ENCODE results near the gene PAPLN.

PAPLN gene

DNA sequence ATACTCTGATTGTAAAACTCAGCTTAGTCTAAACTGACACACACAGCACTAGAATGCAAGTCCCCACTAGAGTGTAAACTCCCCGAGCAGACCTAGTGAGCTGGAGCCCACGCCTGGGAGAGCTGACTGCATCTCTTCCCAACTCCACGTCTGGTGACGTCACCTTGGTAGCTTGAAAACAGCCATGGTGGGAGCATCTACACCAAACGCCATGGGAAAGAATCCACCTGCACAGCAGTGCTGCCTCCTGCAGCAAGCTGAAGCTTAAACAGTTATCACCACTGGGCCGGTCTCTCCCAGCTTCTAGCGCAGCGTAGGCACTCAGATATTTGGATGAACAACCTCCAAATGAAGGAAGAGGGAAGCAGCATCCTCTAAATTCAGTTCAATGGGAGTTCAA, 4.3 kb upstream of the PAPLN start:
- no peak for DNase-seq (ENCODE audit: low spot score)

DNA sequence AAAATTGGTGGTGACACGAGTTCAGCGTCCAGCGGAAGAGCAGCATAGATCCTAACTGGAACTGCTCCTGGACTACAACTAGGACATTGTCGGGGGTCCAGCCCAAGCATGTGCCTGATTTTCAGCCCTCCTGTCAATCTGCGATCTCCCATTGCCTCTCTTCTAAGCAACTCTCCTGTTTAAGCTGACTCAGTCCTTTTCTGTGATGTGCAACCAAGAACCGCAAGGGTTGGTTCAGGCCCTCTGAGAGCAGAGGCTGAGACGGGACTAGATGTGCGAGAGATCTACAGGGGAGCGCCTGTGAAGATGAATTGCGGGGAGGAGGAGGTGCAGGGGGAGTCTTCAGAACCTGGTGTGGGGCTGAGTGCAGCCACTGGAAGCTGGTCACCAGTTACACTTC, 3.7 kb upstream of the PAPLN start:
- no peak for DNase-seq (ENCODE audit: low spot score)

DNA sequence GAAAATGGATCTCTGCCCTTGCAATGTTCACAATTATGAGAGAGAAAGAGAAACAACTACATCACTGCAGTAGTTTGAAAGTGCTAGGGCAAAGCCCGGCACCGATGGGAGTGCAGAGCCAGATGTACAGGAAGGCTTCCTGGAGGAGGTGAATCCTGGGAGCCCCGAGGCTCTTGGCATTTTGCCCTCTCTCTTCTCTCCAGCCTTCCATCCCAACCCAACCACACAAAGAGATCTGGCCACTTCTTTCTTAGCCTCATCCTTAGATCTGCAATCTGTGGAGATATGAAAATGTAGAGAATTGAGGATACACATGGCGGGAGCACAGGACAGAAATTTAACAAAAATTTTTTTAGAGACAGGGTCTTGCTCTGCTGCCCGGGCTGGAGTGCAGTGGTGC, 3.3 kb upstream of the PAPLN start:
- DNase-seq (ENCODE audit: low spot score) = no peak

DNA sequence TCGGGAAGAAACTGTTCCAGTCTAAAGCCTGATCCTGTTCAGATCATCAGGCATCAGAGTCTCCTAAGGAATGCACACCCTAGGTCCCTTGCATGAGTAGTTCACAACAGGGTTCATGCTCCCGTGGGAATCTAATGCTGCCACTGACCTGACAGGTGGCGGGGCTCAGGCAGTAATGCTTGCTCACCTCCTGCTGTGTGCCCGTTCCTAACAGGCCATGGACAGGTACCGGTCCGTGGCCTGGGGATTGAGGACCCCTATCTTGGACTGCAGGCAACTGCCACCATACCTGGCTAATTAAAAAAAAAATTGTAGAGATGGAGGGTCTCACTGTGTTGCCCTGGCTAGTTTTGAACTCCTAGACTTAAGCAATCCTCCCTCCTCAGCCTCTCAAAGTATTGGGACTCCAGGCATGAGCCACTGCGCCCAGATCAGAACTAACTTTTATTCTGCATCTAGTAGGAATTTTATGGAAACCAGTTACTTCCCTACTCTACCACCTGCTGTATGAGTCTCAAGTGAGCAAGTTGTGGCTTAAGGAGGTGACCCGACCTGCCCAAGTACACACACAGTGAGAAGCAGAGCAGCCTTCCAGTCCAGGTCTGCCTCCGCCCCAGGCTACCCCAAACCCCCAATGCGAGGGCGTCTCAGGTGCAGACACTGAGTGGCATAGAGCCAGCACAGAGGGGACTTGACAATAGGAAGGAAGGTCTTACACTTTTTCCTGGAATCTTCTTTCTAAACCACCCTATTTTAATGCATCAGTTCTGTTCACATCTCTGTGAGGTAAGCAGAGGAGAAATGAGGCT, 2.5 kb upstream of the PAPLN start:
- no peak for DNase-seq (ENCODE audit: low spot score)

DNA sequence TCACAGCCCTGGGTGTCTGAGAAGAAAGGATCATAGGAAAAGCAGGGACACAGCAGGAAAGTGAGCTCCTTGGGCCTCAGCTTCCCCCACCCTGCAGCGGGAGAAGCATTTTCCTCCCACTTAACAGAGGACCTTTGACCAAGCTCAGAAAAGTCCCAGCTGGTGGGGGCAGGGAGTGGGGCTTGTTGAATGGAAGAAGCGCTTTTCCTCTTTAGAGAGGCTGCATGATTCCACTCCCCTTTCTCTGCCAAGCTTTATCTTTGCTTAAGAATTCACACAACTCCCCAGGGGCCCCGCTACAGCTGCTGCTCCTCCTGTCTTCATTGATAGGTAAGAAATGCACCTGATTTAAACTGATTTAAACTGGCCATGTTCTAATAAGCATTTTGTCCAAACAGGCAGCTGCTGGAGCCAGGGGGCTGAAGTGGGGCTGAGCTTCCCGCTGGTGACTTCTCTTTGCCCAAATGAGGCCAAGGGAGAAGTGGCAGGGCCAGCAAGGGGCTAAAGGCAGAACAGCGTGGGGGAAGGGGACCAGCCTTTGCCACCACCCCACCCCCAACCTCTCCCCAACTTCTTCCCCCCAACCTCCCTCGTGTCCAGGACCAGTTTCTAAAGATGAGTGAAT, 1.7 kb upstream of the PAPLN start:
- no peak for DNase-seq (ENCODE audit: low spot score)

DNA sequence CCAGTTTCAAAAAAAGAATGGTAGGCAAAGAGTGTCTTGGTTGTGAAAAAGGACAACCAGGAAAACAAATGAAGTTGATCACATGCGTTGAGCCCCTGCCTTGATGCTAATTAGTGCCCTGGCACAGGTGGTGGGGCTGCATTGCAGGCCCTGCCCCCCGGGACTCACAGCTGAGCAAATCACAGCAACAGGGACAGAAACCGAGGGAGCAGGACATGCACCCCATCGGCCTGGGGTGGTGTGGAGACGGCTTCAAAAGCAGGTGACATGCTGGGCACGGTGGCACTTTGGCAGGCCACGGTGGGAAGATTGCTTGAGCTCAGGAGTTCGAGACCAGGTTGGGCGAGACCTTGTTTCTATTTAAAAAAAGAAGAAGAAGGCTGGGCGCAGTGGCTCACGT, 1.1 kb upstream of the PAPLN start:
- no peak for DNase-seq (ENCODE audit: low spot score)

DNA sequence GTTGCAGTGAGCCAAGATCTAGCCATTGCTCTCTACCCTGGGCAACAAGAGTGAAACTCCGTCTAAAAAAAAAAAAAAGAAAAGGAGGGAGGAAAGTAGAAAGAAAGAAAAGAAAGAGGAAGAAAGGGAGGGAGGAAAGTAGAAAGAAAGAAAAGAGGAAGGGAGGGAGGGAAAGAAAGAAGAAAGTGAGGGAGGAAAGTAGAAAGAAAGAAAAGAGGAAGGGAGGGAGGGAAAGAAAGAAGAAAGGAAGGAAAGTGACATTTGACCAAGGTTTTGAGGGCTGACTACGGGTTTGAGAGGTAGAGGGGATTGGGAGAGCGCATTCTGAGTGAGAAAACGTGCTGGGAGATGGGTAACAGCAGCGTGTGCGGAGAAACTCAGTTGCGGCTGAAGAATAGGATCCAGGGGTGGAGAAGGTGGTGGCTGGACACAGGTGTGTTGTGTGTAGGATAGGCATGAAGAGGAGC, 521 bp upstream of the PAPLN start:
- no peak for DNase-seq (ENCODE audit: low spot score)

DNA sequence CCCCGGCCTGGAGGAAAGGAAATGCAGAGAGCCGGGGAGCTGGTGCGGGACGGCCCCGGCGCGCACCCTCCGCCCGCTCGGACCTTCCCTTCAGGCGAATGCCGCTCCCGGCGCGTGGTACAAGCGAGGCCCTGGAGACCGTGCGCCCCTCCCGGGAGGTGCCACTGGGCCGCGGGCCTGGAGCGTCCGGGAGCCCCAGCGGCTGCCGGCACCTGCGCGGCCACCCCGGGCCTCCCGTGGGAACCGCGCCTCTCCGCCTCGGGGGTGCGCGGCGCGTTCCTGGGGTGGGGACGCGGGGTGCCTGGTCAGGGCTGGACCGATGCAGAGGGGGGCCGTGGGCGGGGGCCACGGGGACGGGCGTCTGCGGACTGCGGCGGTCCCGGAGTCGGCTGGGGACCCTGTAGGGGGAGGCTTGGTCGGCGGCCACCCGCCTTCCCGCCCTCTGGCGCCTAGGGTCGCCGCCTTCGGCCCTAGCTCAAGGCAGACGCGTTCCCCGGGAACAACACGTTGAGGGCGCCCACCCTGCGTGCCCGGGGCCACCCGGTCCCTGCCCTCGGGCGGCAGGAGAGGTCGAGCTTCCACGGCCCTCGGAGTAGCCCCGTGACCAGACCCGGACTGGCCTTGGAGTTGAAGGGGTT, 599 bp downstream of the PAPLN start:
- peak; percentile 52 for DNase-seq (ENCODE audit: low spot score)

DNA sequence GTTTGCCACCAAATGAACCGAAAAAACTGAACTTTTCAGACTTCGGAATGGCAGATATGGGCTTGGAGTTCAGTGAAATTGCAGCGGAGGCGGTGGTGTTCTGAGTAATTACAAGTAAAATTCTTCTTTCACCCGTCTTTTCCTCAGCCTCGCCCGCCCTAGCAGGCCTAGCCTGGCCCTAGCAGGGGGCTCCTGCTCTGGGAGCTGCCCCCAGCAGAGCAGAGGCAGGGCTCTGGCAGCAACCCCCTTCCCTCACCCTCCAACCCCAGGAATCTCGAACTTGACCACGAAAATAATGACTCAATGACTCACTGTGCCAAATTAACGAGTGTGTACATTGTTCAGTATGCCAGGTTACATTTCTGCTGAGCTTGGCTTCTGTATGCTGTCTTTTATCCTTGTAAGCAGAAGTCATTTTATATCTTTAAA, 1.1 kb downstream of the PAPLN start:
- DNase-seq (ENCODE audit: low spot score) = no peak

DNA sequence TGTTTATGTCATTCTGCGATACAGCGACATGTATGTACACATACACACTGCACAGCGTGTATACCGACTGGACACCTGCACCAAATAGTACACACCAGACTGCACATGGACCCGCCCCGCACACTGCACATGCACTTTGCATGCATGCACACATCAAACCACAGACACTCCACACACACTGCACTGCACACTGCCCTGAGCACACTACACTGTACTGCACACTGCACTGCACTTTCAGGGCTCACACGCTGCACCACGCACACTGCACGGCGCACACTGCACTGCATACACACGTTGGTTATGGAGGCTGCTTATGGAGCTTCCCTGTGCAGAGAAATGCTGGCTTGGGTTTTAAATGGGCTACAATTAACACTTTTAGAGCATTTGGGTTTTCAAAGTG, 1.6 kb downstream of the PAPLN start:
- no peak for DNase-seq (ENCODE audit: low spot score)

DNA sequence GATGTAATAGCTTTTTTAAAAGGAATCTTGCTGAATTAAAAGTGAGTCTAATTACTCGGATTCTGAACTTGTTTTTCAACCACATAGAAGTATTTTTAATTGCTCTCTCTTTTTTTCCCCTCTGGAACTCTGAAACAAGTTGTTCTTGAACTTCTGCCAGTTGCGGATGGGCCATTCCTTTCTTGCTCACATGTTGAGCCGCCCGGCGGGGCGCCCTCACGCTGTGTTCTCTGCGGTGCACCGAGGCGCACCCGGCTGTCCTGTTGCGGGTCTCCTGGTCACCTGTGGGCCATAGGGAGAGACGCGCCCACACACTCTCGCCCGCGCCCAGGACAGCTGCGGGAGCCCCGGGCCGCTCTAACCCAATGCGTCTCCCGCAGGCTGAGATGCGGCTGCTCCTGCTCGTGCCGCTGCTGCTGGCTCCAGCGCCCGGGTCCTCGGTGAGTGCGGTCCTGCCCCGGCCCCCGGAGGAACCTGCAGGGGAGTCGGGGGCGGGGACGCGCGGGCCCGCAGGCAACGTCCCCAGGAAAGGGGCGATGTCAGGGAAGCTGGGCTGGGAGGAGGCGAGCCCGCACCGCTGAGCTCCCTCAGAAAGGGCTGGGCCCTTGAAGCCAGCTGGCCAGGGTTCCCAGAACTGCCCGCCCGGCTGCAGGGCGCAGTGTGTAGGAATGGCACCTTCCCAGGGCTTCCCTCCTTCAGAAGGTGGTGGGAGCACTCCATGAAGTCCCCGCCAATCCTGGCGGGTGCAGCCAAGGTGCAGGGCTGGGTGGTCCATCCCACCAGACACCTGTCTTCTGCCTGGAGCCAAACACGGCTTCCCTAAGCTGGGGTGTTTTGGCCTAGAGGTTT, 2.3 kb downstream of the PAPLN start:
- DNase-seq (ENCODE audit: low spot score) = no peak

DNA sequence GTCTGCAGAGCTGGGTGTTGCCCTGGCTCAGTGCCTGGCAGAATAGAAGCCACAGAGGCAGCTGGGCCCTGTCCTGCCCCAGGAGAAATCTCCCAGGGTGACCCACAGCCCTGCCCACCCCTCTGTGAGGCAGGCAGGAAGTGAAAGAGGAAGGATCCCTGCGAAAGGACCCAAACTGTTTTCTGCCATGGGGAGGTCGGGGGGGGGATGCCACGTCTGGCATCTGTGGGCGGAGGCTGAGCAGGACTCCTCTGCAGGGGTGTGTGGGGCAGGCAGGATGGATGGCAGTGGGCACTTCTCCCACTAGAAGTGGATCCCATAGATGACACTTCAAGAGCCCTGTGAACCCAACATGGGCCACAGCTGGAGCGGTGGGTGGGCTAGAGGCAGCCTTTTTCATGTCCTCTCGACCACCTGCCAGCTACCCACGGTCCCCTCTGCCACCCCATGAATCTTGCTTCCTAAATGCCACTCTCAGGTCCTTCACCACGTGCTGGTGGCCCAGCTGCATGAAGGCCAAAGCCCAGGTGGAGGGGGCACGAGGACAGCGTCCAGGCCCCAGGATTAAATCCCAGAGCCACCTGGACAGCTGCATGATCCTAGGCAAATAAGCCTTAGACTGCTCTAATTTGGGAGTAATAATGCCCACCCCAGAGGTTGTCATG, 3.6 kb downstream of the PAPLN start:
- no peak for DNase-seq (ENCODE audit: low spot score)

DNA sequence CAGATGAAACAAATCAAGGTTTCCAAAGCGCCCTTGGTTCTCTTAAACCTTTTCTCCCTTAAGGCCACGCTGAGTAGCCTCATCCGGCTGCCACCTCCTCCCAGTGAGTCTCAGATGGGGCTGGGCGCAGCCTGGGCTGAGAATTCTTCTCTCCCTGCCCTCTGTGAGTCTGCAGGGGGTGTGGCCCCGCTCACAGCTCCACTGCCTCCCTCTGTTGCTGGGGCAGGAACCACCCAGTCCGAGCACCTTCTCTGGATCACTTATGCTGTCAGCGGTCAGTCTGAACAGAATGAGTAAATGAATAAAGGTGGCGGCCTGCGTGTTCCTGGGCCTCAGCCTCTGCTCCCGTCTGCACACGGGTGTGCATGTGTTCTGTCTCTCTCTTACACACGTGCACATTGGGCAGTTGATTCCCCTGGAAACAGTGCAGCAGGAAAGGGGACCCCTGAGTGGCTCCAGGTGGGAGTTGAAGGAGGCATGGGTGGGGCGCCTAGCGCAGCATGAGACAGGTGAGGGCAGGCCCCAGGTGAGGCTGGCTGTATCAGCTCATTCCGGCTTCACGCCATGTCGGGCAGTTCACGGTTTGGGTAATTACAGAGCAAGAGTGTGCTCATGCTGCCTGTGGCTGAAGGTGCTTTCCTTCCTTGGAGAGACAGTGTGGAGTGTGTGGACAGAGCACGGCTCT, 4.3 kb downstream of the PAPLN start:
- DNase-seq (ENCODE audit: low spot score) = no peak

DNA sequence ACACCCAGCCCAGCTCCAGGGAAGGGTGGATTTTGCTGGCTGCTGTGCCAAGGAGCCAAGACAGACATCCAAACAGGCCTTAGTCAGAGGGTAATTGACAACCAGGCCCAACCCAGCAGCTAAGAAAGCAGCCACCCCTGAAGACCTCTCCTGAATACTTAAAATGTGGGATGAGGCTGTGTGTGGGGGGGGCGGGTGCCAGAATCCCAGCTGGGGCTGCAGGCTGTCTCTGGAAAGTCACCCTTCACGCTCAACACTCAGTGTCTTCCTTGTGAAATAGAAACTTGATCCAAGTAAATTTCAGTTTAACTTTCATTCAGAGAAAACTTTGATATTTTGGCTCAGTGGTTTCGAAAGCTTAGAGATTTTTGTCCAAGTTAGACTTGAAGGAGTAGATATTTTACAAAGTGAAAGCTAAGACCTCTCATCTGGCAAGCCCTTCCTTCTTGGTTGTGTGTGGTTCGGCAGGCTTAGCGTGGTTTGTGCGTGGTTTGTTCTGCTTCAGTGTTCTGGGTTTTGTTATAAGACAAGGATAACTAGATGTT, 5.1 kb downstream of the PAPLN start:
- DNase-seq (ENCODE audit: low spot score) = no peak

DNA sequence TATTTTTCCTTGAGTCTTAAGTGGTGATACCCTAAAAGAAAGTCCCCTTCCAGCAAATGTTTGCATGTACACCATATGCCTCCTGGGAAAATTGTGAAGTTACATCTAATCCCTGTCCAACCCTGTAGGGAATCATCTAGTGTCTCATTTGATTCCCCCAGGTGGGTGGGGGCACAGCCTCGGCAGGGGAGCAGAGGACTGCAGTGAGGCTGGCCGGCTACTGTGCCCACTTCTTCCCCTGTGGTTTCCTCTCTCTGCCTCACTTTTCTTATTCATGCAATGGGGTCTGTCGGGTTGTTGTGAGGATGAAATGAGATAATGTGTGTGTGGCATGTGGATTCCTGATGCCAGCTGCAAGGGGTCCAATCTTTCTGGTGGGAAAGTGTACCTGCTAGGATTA, 6.0 kb downstream of the PAPLN start:
- no peak for DNase-seq (ENCODE audit: low spot score)

DNA sequence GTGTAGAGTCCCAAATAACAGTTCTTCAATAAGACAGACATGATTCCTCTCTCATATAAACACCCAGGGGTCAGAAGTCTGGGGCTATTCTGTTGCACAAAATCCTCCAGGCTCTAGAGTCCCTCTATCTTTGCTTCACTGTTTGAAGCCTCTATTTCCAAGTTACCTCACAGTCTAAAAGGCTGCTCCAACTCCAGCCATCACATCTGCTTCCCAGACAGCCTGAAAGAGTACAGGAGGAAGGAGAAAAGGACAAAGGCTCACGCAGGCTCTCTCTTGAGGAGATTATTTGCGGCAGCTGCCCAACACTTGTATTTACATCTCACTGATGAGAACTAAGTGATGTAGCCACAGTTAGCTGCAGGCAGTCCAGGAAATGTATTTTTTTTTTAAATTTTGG, 6.4 kb downstream of the PAPLN start:
- no peak for DNase-seq (ENCODE audit: low spot score)

DNA sequence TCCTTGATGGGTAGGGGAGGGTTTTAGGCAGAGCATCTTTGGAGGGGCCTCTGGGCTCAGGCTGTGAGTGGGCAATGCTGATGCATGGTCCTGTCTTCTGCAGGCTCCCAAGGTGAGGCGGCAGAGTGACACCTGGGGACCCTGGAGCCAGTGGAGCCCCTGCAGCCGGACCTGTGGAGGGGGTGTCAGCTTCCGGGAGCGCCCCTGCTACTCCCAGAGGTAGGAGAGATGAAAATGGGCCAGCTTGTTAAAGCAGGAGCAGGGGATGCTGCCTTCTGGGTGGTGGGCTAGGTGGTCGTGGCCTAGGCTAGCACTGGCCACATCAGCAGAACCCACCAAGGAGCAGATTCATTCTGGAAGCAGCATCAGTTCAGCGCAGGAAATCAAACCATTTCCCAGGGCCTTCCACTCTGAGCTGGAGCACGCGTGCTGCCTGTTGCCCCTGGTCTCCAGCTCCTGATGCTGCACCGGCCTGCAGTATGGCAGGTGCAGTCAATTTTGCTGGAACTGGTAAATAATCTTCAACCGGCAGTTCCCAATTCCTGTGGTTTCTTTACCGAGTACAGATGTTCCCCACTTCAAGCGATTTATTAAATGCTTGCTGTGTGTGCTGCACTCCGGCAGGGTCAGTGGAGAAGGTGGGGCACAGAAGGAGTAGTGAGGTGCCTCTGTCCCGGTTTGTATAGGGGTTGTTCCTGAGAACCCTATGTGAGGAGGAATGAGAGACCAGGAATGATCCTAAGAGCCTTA, 7.4 kb downstream of the PAPLN start:
- no peak for DNase-seq (ENCODE audit: low spot score)

DNA sequence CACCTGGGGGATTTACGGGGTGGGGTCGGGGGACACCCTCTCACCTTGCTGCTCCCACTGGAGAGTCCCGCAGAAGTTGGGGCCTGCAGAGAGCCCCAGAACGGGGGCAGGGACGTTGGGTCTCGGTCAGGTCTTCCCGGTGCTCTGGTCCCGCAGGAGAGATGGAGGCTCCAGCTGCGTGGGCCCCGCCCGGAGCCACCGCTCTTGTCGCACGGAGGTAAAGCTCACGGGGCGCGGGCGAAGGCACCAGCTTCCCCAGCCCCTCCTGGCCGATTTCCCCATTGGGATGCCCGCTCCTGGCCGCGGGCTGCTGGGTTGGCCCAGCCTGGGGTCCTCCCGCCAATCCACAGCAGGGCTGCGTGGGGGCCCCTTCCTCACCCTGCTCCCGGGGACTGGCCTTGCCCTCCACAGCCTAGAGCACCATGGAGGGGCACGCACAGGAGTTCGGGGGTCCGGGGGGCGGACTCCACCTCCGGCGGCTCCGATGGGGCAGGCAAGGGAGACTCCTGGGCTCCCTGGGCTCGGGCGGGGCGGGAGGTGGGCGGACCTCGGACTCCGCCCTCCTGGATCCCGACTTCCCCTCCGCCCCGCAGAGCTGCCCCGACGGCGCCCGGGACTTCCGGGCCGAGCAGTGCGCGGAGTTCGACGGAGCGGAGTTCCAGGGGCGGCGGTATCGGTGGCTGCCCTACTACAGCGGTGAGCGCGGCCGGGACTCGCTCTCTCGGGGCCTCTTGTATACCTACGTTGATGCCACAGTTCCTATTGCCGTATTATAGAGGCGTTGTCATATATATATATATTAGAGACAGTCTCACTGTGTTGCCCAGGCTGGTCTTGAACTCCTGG, 8.4 kb downstream of the PAPLN start:
- DNase-seq (ENCODE audit: low spot score) = peak; percentile 84
